Uterus (tissue), 4 donors: ENCODE data around the gene DRD3. TPM values are rescaled to one million over a fixed set of nuclear protein-coding genes. Genes with fewer than 3 reads are reported as not detected.

Experiments
- DNase-seq, 2 donors: peaks; one replicate each; pipeline ENCODE4 v3.0.0-alpha.2; 2019 to 2020
- H3K27ac ChIP-seq, 2 donors: fragments of 200-600 bp; sonication (generic); 1 replicate in 1 of 2; 2 replicates in 1 of 2; pipeline ENCODE4 v1.5.1; 2016 to 2018
- H3K27me3 ChIP-seq, 2 donors: fragments of 200-600 bp; sonication (generic); one replicate each; pipeline ENCODE4 v1.5.1; 2018 to 2019; ENCODE audit warnings: control low read depth in 1 of 2
- H3K36me3 ChIP-seq, 2 donors: fragments of 200-600 bp; sonication (generic); one replicate each; pipeline ENCODE4 v1.5.1; 2019; ENCODE audit warnings: control low read depth in 1 of 2
- H3K4me1 ChIP-seq, 2 donors: fragments of 200-600 bp; sonication (generic); one replicate each; pipeline ENCODE4 v1.5.1; 2018 to 2019; ENCODE audit warnings: control low read depth in 1 of 2
- H3K4me3 ChIP-seq, 2 donors: fragments of 200-600 bp; sonication (generic); 1 replicate in 1 of 2; 2 replicates in 1 of 2; pipeline ENCODE4 v1.5.1; 2018 to 2019; ENCODE audit warnings: mild to moderate bottlenecking in 1 of 2
- H3K9me3 ChIP-seq, 2 donors: fragments of 200-600 bp; sonication (generic); one replicate each; pipeline ENCODE4 v1.5.1; 2019; ENCODE audit warnings: control low read depth in 1 of 2
- CTCF ChIP-seq, 4 experiments: fragments of 200-600 bp in 2 of 4; fragments of 450-650 bp in 2 of 4; sonication (generic) in 2 of 4; IDR thresholded peaks; one replicate each; pipeline ENCODE4 v1.5.1; 2016 to 2019; ENCODE audit warnings: antibody characterized with exemption in 4 of 4, mild to moderate bottlenecking in 2 of 4, moderate library complexity in 1 of 4
- POLR2A ChIP-seq, 2 donors: fragments of 450-650 bp; IDR thresholded peaks; one replicate each; pipeline ENCODE4 v1.6.1; 2016; ENCODE audit warnings: antibody characterized with exemption in 2 of 2, mild to moderate bottlenecking in 1 of 2, moderate library complexity in 1 of 2
- intact Hi-C: fragments of 100-400 bp; cut with DNase I; formaldehyde crosslinking; loops from one replicate; pipeline ENCODE4 v1.15.1; 2023; ENCODE audit warnings: low total_unique reads
- total RNA-seq, 4 donors: library from RNA; depleted of rRNA in 3 of 4; stranded (reverse); fragments of >200 nt in 3 of 4; gene quantifications; one replicate each; pipeline versions ENCODE4 v1.1.0 to v1.2.4, GENCODE V29; 2014 to 2023
- donor health status: DM: yes; HTN: yes; CAD: no.

The DRD3 gene
- total RNA-seq, 4 donors from 2014 or later: not detected

GRCh38 chr3:114101101-114101500, 77.8 kb downstream of the DRD3 start:
- Histone ChIP-seq H3K4me1 (no peaks in the 10 kb centered on the region), H3K27ac (no peak overlapping the region), H3K27me3 (no peaks in the 10 kb centered on the region), H3K9me3 (no peaks in the 10 kb centered on the region), H3K4me3 (no peak overlapping the region), H3K36me3 (no peaks in the 10 kb centered on the region)
- intact Hi-C loops: no loop called here
- DNase-seq: no peak
- TF ChIP-seq POLR2A (IDR thresholded peaks at IDR 0.05) (no peak), CTCF (IDR thresholded peaks at IDR 0.05) (no peak)

- DNase-seq: no peak
- Histone ChIP-seq H3K36me3 (no peaks in the 10 kb centered on the region), H3K4me3 (no peak overlapping the region), H3K27ac (no peak overlapping the region), H3K4me1 (no peaks in the 10 kb centered on the region), H3K27me3 (no peaks in the 10 kb centered on the region), H3K9me3 (no peaks in the 10 kb centered on the region)
- intact Hi-C loops: no loop called here
- TF ChIP-seq POLR2A (IDR thresholded peaks at IDR 0.05): no peak
- no peak for TF ChIP-seq CTCF (IDR thresholded peaks at IDR 0.05)
Observed at GRCh38 chr3:114095796-114096195, 83.1 kb downstream of the DRD3 start.

DNA sequence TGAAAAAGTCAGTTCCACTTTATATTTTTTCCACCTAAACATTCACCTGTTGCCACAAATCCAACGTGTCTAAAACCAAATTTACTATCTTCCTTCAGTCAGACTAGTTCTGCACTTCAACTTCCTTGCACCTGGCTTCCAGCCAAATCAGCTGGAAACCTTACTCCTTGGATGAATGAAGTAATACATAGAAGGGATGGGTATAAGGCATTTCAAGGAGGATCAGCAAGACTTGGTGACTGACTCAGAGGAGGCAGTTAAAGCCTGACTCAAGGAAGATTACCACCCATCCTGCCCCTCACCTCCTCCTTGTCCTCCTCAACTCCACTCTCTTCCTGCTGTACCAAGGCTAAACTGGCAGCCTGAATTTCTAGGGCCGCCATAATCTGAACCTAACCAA, 85.3 kb downstream of the DRD3 start:
- TF ChIP-seq CTCF (IDR thresholded peaks at IDR 0.05) (no peak), POLR2A (IDR thresholded peaks at IDR 0.05) (no peak)
- Histone ChIP-seq H3K36me3 (no peaks in the 10 kb centered on the region), H3K27ac (no peak overlapping the region), H3K4me3 (no peak overlapping the region), H3K27me3 (no peaks in the 10 kb centered on the region), H3K4me1 (no peaks in the 10 kb centered on the region), H3K9me3 (no peaks in the 10 kb centered on the region)
- peak; percentile 24 to 34 for DNase-seq
- intact Hi-C loops: no loop called here

DNA sequence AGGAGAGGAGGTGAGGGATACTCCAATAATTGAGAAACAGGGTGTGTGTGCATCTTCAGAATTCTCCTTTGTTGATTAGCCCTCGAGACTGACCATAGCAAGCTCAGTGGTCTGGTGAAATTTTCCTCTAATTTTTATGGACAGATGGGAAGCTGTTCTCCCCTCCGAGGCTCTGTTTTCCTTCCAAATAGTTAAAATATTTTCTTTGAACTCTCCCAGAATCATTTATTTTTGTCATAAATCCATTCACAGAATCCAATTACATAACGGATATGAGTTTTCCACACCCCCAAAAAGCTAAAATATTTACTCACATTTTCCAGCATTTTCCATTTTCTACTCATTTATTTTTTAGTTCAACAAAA, 85.9 kb downstream of the DRD3 start:
- peak overlapping the region; percentile 39 to 63 for H3K27ac ChIP-seq
- H3K9me3 ChIP-seq: no peaks in the 10 kb centered on the region
- intact Hi-C loops: no loop called here
- peak overlapping the region in 1 of 2 donors; percentile 4 for H3K4me3 ChIP-seq
- DNase-seq: no peak
- H3K36me3 ChIP-seq: no peaks in the 10 kb centered on the region
- TF ChIP-seq POLR2A (IDR thresholded peaks at IDR 0.05) (no peak), CTCF (IDR thresholded peaks at IDR 0.05) (no peak)
- H3K27me3 ChIP-seq: no peaks in the 10 kb centered on the region
- H3K4me1 ChIP-seq: no peaks in the 10 kb centered on the region

DNA sequence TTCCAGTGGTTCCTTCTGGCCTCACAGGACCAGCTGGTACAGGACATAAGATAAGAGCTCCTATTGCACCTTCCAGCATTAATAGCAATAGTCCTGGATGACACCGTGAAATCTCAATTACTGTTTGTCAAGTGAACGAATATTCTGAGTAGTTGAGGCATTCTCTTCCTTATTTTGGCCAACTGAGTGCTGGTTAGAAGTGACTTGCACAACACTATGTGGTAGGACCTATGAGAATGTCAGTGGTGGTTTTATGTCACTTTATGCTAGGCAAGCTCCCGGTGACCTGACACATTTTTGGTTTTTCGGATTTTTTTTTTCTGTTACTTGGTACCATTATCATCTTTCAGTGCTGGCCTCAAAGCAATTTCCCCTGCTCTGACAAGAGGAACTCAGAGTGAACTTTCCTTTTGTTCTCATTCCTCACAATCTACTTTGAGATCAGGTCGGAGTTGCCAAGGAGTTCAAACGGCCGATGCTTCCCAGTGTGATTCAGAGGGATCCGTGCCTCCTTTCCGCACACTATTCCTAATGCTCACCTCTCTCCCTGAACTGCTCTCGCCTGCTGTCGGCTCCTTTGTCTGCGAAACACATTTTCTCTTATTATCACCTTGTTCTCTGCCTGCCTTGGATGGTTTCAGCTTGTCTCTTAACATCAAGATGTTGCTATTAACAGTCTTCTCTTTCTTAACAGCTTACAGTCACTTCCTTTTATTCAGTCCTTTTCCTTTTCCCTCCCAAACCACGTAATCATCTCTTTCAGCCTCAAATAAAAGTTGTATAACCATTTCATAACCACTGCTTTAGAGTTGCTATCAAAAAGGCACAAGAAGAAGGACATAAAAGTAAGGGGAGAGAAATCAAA, 86.5 kb downstream of the DRD3 start:
- H3K4me3 ChIP-seq: peak overlapping the region in 1 of 2 donors; percentile 4
- no peaks in the 10 kb centered on the region for H3K4me1 ChIP-seq
- intact Hi-C loops: no loop called here
- peak in 1 of 2 donors; percentile 21 for DNase-seq
- peak overlapping the region; percentile 39 to 63 for H3K27ac ChIP-seq
- no peaks in the 10 kb centered on the region for H3K9me3 ChIP-seq
- TF ChIP-seq POLR2A (IDR thresholded peaks at IDR 0.05) (no peak), CTCF (IDR thresholded peaks at IDR 0.05) (no peak)
- no peaks in the 10 kb centered on the region for H3K36me3 ChIP-seq
- no peaks in the 10 kb centered on the region for H3K27me3 ChIP-seq
